RWPE2 (cell line): ENCODE results near the gene DNM2.
A peak's percentile ranks its signal among the peaks of the same experiment; 100 is the strongest.
"Not testable (repeated sequence)": the region's sequence is repeated elsewhere in the genome, so short reads cannot be mapped to it uniquely, and the experiment has no call there.

Source experiments
- ATAC-seq: fragments of 200-7000 bp; cut with Tn5 transposase; 3 replicates; pipeline ENCODE4 v1.9.1; 2021; ENCODE audit warnings: low read depth
- DNase-seq: peaks from one replicate; pipeline ENCODE4 v3.0.0-alpha.2; 2020; ENCODE audit warnings: low spot score
- H3K27ac ChIP-seq: fragments of 450-650 bp; 2 replicates; pipeline ENCODE4 v1.5.1; 2017; ENCODE audit warnings: mild to moderate bottlenecking; ENCODE audit not compliant: poor library complexity, severe bottlenecking
- H3K27me3 ChIP-seq: fragments of 250-450 bp; sonication (Bioruptor Pico); 2 replicates; pipeline ENCODE4 v1.5.1; 2021; ENCODE audit warnings: mild to moderate bottlenecking, moderate library complexity; ENCODE audit not compliant: insufficient read depth, poor library complexity, severe bottlenecking
- H3K36me3 ChIP-seq: fragments of 250-450 bp; sonication (Bioruptor Pico); 2 replicates; pipeline ENCODE4 v1.5.1; 2020; ENCODE audit warnings: low read depth, mild to moderate bottlenecking, moderate library complexity
- H3K4me1 ChIP-seq: fragments of 250-450 bp; sonication (Bioruptor Pico); 2 replicates; pipeline ENCODE4 v1.5.1; 2021; ENCODE audit warnings: mild to moderate bottlenecking, moderate library complexity; ENCODE audit not compliant: insufficient read depth, poor library complexity, severe bottlenecking
- H3K4me3 ChIP-seq: fragments of 250-450 bp; sonication (Bioruptor Pico); 2 replicates; pipeline ENCODE4 v1.5.1; 2021; ENCODE audit warnings: mild to moderate bottlenecking, moderate library complexity; ENCODE audit not compliant: severe bottlenecking
- H3K9me3 ChIP-seq: fragments of 250-450 bp; sonication (Bioruptor Pico); 2 replicates; pipeline ENCODE4 v1.5.1; 2021; ENCODE audit warnings: mild to moderate bottlenecking, moderate library complexity; ENCODE audit not compliant: severe bottlenecking
- CTCF ChIP-seq: fragments of 450-650 bp; IDR thresholded peaks from one replicate; pipeline ENCODE4 v1.5.1; 2017; ENCODE audit warnings: mild to moderate bottlenecking, moderate library complexity; ENCODE audit not compliant: poor library complexity, severe bottlenecking

DNM2 gene

DNA sequence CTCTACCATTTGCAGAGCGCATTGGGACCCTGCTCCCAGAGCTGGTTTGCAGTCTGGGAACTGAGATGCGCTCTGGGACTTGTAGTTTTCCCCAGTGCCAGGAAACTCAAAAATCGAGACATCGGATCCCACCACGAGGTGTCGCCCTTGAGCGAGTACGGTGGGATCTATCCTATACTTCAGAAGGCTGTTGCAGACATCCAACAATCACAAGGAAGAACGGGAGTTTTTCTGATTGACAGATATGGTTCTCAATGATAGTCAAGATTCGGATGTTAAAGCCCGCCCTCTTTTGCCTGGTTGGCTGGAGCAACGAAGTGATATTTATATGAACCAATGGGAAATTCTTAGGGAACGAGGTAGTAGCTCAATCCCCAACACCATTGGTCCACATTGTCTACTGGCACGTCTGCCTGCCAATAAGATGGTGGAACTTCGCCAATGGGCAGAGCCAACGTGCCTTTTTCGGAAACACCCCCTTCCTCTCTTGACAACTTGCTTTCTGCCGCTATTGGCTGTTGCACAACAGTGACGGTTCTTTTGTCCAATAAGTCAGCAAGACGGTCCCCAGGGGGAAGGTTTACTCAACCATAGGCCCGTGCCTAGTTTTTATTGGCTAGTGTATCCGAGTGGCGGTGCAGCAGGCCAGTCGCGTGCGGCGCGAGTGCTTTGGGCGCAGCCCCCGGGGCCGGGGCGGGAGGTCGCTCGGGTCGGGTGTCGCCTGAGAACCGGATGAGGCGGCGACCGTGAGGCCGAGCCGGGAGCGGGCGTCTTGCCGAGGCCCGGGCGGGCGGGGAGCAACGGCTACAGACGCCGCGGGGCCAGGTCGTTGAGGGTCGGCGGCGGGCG is at the start of gene DNM2:
Gene DNM2, plus strand, starts transcription at position 724 of the 849 bp plus-strand sequence. CDS start 164 bp downstream, outside the sequence.
- H3K27me3 ChIP-seq, result no peaks in the 10 kb centered on the region
- peak within 1 kb of the TSS; percentile 64 for H3K27ac ChIP-seq
- peak; percentile 96 for TF ChIP-seq CTCF
- H3K4me1 ChIP-seq, result no peaks in the 10 kb centered on the region
- peak; percentile 98 for DNase-seq
- peak within 1 kb of the TSS; percentile 82 for H3K4me3 ChIP-seq
- peak; percentile 90 for ATAC-seq
- peaks cover 5% of the 10 kb centered on the region; the same call in 1 of the 2 replicates for H3K36me3 ChIP-seq
- H3K9me3 ChIP-seq, result no peaks in the 10 kb centered on the region

DNA sequence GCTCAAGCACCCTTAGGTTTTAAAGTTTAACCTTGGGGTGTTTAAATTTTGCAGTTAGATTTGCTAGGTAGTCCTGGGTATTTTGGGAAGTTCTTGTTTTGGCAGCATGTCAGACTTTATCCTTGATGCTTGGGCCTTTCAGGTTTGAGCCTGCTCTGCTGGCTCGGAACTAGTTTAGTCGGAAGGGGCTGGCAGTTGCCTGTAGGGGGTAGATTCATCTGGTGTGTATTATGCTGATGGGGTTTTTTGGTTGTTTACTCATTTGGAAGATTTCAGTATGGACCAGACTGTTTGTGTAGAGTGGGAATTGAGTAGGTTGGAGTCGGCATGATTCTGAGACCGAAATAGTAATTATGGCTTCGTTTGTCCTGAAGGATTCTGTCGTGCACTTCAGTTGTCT is 48.6 kb upstream of the DNM2 start:
- no peaks in the 10 kb centered on the region for H3K4me1 ChIP-seq
- H3K9me3 ChIP-seq, result no peaks in the 10 kb centered on the region
- peaks cover 67% of the 10 kb centered on the region for H3K36me3 ChIP-seq
- DNase-seq (no peak), ATAC-seq (no peak)
- H3K27me3 ChIP-seq, result no peaks in the 10 kb centered on the region
- no peak overlapping the region for H3K27ac ChIP-seq
- TF ChIP-seq CTCF, result no peak
- no peak overlapping the region for H3K4me3 ChIP-seq

GRCh38 chr19:10670182-10670581 is 47.7 kb upstream of the DNM2 start:
- ATAC-seq (no peak), DNase-seq (no peak)
- no peaks in the 10 kb centered on the region for H3K4me1 ChIP-seq
- H3K27me3 ChIP-seq, result no peaks in the 10 kb centered on the region
- no peaks in the 10 kb centered on the region for H3K9me3 ChIP-seq
- no peak overlapping the region for H3K4me3 ChIP-seq
- H3K36me3 ChIP-seq, result peaks cover 70% of the 10 kb centered on the region
- no peak for TF ChIP-seq CTCF
- H3K27ac ChIP-seq, result no peak overlapping the region

DNA sequence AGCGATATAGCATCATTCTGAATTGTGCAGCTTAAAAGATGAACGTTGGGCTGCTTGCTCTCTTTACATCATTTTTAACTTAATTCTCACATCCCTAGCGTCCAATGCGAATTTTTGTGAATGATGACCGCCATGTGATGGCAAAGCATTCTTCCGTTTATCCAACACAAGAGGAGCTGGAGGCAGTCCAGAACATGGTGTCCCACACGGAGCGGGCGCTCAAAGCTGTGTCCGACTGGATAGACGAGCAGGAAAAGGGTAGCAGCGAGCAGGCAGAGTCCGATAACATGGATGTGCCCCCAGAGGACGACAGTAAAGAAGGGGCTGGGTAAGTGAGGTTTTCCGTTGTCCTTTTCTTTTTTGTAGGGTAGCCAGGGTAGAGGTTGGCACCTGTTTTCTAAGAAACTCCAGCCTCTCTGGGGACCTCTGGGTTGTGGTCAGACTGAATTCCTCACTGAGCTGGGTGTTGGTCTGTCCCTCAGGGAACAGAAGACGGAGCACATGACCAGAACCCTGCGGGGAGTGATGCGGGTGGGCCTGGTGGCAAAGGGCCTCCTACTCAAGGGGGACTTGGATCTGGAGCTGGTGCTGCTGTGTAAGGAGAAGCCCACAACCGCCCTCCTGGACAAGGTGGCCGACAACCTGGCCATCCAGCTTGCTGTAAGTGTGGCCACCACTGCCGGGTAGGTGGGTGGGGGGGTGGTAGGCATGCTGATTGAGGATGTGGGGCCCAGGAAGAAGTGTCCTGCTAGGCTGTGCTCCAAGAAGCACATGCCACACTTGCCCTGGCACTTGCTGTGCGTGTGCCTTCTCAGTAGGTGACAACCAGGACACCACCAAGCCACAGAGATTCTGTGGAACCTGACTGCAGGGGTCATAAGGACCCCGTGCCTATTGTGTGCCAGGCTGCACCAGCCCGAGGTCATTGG is 46.7 kb upstream of the DNM2 start:
- Histone ChIP-seq H3K4me1 (no peaks in the 10 kb centered on the region), H3K27ac (no peak overlapping the region), H3K27me3 (no peaks in the 10 kb centered on the region), H3K4me3 (no peak overlapping the region), H3K9me3 (no peaks in the 10 kb centered on the region), H3K36me3 (peaks cover 69% of the 10 kb centered on the region)
- no peak for TF ChIP-seq CTCF
- no peak for ATAC-seq
- DNase-seq, result no peak

- H3K9me3 ChIP-seq, H3K4me1 ChIP-seq, ATAC-seq, DNase-seq, H3K27ac ChIP-seq, H3K27me3 ChIP-seq, H3K4me3 ChIP-seq: not testable (repeated sequence)
- peaks cover 67% of the 10 kb centered on the region for H3K36me3 ChIP-seq
These were observed 46.0 kb upstream of the DNM2 start for GRCh38 chr19:10671922-10672321.

- not testable (repeated sequence) for H3K4me3 ChIP-seq, H3K4me1 ChIP-seq, H3K27ac ChIP-seq, DNase-seq, H3K9me3 ChIP-seq, H3K27me3 ChIP-seq, ATAC-seq
- peaks cover 88% of the 10 kb centered on the region for H3K36me3 ChIP-seq
These were observed 42.7 kb upstream of the DNM2 start for GRCh38 chr19:10675214-10675613.
